Glutamatergic neuron (in vitro differentiated cells): ENCODE results near the gene RAPGEF2. TPM values are rescaled to one million over a fixed set of nuclear protein-coding genes. Genes with fewer than 3 reads are reported as not detected.
"Not testable (repeated sequence)": the region's sequence is repeated elsewhere in the genome, so short reads cannot be mapped to it uniquely, and the experiment has no call there.

ENCODE experiments used
- DNase-seq: peaks from one replicate; pipeline ENCODE4 v3.0.0; 2022
- H3K27ac Mint-ChIP-seq: one replicate; pipeline ENCODE4 v1.8.0; 2020; ENCODE audit warnings: mild to moderate bottlenecking, mixed read lengths, inconsistent platforms; ENCODE audit not compliant: unreplicated experiment
- H3K27me3 Mint-ChIP-seq: one replicate; pipeline ENCODE4 v1.8.0; 2020; ENCODE audit warnings: mild to moderate bottlenecking, moderate library complexity, mixed read lengths, inconsistent platforms; ENCODE audit not compliant: unreplicated experiment
- H3K36me3 Mint-ChIP-seq: one replicate; pipeline ENCODE4 v1.8.0; 2020; ENCODE audit warnings: mild to moderate bottlenecking, mixed read lengths, inconsistent platforms; ENCODE audit not compliant: unreplicated experiment
- H3K4me1 Mint-ChIP-seq: one replicate; pipeline ENCODE4 v1.8.0; 2020; ENCODE audit warnings: mild to moderate bottlenecking, low read depth, mixed read lengths, inconsistent platforms; ENCODE audit not compliant: unreplicated experiment
- H3K4me3 Mint-ChIP-seq: one replicate; pipeline ENCODE4 v1.8.0; 2020; ENCODE audit warnings: mild to moderate bottlenecking, mixed read lengths, inconsistent platforms; ENCODE audit not compliant: unreplicated experiment
- H3K9me3 Mint-ChIP-seq: one replicate; pipeline ENCODE4 v1.8.0; 2020; ENCODE audit warnings: mild to moderate bottlenecking, moderate library complexity, mixed read lengths, inconsistent platforms; ENCODE audit not compliant: unreplicated experiment
- total RNA-seq: library from RNA; stranded (reverse); fragmentation: NEBNext Ultra II Directional; extraction: Animal tissue kit (Norgen Biotek cat#: 25700); gene quantifications from one replicate; pipeline ENCODE4 v1.2.1, GENCODE V29; 2021; ENCODE audit not compliant: unreplicated experiment
- TF ChIP-seq, protein P1 (sequence below): fragments of 200-600 bp; sonication (generic); IDR thresholded peaks from one replicate; pipeline ENCODE4 v1.5.0; 2021; ENCODE audit not compliant: partially characterized antibody, unreplicated experiment

Gene RAPGEF2
- total RNA-seq, 1 donor from 2014 or later, result 58.4 TPM

DNA sequence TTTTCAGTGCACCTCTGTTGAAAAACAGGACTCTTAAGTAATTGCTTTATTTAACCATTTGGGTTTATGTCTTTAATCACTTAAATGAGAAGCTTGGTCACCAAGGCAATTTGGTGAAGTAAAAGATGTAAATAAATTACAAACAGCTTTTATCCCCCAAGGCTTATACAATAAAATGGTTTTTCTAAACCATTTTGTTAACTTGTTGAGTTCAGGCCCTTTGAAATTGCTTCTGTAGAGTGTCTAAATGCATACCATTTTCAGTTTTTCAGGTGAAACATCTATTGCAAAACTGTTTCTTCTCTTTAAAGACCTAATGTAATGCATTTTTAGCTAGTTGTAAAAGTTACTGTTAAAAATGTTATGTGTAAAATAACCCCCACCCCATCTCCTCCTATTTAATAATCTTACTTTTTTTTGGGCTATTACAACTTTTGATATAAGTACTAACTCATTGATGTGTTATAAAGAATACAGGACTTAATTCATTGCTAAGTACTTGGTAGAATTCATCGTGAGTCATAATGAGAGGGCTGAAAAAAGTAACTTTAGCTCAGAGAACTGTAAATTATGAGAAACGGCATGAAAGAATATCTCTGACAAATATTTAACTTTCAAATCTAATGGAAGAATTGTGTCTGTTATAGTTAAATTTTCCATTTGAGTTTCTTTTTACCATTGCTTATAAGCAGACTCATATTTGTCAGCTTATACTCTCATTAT lies 4.5 kb downstream of the RAPGEF2 start:
- TF ChIP-seq, protein P1, sequence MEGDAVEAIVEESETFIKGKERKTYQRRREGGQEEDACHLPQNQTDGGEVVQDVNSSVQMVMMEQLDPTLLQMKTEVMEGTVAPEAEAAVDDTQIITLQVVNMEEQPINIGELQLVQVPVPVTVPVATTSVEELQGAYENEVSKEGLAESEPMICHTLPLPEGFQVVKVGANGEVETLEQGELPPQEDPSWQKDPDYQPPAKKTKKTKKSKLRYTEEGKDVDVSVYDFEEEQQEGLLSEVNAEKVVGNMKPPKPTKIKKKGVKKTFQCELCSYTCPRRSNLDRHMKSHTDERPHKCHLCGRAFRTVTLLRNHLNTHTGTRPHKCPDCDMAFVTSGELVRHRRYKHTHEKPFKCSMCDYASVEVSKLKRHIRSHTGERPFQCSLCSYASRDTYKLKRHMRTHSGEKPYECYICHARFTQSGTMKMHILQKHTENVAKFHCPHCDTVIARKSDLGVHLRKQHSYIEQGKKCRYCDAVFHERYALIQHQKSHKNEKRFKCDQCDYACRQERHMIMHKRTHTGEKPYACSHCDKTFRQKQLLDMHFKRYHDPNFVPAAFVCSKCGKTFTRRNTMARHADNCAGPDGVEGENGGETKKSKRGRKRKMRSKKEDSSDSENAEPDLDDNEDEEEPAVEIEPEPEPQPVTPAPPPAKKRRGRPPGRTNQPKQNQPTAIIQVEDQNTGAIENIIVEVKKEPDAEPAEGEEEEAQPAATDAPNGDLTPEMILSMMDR, result no peak
- peaks cover 9% of the 10 kb centered on the region for H3K27me3 Mint-ChIP-seq
- H3K36me3 Mint-ChIP-seq, result no peaks in the 10 kb centered on the region
- peaks cover 11% of the 10 kb centered on the region for H3K9me3 Mint-ChIP-seq
- H3K27ac Mint-ChIP-seq, result no peak overlapping the region
- H3K4me3 Mint-ChIP-seq, result peak overlapping the region; percentile 21
- H3K4me1 Mint-ChIP-seq, result peaks cover 25% of the 10 kb centered on the region
- no peak for DNase-seq

GRCh38 chr4:159108124-159108523 lies 5.2 kb downstream of the RAPGEF2 start:
- no peak for DNase-seq
- Mint-ChIP-seq H3K36me3 (no peaks in the 10 kb centered on the region), H3K9me3 (peaks cover 11% of the 10 kb centered on the region), H3K27ac (no peak overlapping the region), H3K27me3 (peaks cover 9% of the 10 kb centered on the region), H3K4me1 (peaks cover 25% of the 10 kb centered on the region), H3K4me3 (no peak overlapping the region)
- TF ChIP-seq, protein P1, result no peak

- Mint-ChIP-seq H3K36me3 (no peaks in the 10 kb centered on the region), H3K9me3 (peaks cover 3% of the 10 kb centered on the region), H3K4me1 (peaks cover 15% of the 10 kb centered on the region), H3K4me3 (no peak overlapping the region), H3K27me3 (peaks cover 6% of the 10 kb centered on the region), H3K27ac (no peak overlapping the region)
- TF ChIP-seq, protein P1, result no peak
- DNase-seq, result no peak
Observed at GRCh38 chr4:159110961-159111360, 8.1 kb downstream of the RAPGEF2 start.

- H3K9me3 Mint-ChIP-seq, result peaks cover 3% of the 10 kb centered on the region
- TF ChIP-seq, protein P1, result no peak
- no peak for DNase-seq
- no peak overlapping the region for H3K4me3 Mint-ChIP-seq
- H3K27me3 Mint-ChIP-seq, result peaks cover 6% of the 10 kb centered on the region
- H3K36me3 Mint-ChIP-seq, result no peaks in the 10 kb centered on the region
- no peak overlapping the region for H3K27ac Mint-ChIP-seq
- H3K4me1 Mint-ChIP-seq, result peaks cover 17% of the 10 kb centered on the region
Observed at GRCh38 chr4:159111416-159111815, 8.5 kb downstream of the RAPGEF2 start.

- not testable (repeated sequence) for H3K27me3 Mint-ChIP-seq, H3K9me3 Mint-ChIP-seq, H3K4me3 Mint-ChIP-seq, H3K27ac Mint-ChIP-seq, H3K36me3 Mint-ChIP-seq, DNase-seq
- peaks cover 15% of the 10 kb centered on the region for H3K4me1 Mint-ChIP-seq
Observed at GRCh38 chr4:159113366-159113765, 10.5 kb downstream of the RAPGEF2 start.

GRCh38 chr4:159116098-159116497 lies 13.2 kb downstream of the RAPGEF2 start:
- DNase-seq, H3K9me3 Mint-ChIP-seq, H3K4me3 Mint-ChIP-seq, H3K27me3 Mint-ChIP-seq, H3K36me3 Mint-ChIP-seq: not testable (repeated sequence)
- Mint-ChIP-seq H3K4me1 (peaks cover 11% of the 10 kb centered on the region), H3K27ac (peak overlapping the region; percentile 90)

GRCh38 chr4:159116693-159117092 lies 13.8 kb downstream of the RAPGEF2 start:
- peak overlapping the region; percentile 90 for H3K27ac Mint-ChIP-seq
- H3K9me3 Mint-ChIP-seq, DNase-seq, H3K4me1 Mint-ChIP-seq, H3K27me3 Mint-ChIP-seq, H3K36me3 Mint-ChIP-seq: not testable (repeated sequence)
- H3K4me3 Mint-ChIP-seq, result peak overlapping the region; percentile 46
